B cell (primary cell): ENCODE data around the gene RNF213. TPM values are rescaled to one million over a fixed set of nuclear protein-coding genes. Genes with fewer than 3 reads are reported as not detected.

Experiments
- ATAC-seq: fragments of 200-7000 bp; cut with Tn5 transposase; one replicate; pipeline ENCODE4 v1.10.0; 2021; ENCODE audit warnings: low read depth, mild to moderate bottlenecking, moderate number of reproducible peaks, moderate library complexity
- CTCF ChIA-PET: fragments of 350-600 bp; sonication (Branson Sonifier 250); formaldehyde crosslinking; loops from one replicate; lab custom pipeline; 2021; ENCODE audit warnings: antibody characterized with exemption, inconsistent platforms; lab: Charles Lee
- POLR2A ChIA-PET: fragments of 350-600 bp; sonication (Branson Sonifier 250); formaldehyde crosslinking; loops from one replicate; lab custom pipeline; 2021; ENCODE audit warnings: antibody characterized with exemption; lab: Charles Lee
- DNase-seq: peaks from one replicate; pipeline ENCODE4 v3.0.0; 2013
- H2AFZ ChIP-seq: 2 replicates; pipeline ENCODE4 v1.6.1; 2012; ENCODE audit warnings: mild to moderate bottlenecking, low read depth, low read length; ENCODE audit not compliant: insufficient read depth, poor library complexity, severe bottlenecking
- H3K27ac ChIP-seq, 2 donors: 1 replicate in 1 of 2; 2 replicates in 1 of 2; pipeline ENCODE4 v1.5.1; 2012 to 2013; ENCODE audit warnings: low read length in 2 of 2, mild to moderate bottlenecking in 2 of 2, moderate library complexity in 1 of 2
- H3K27me3 ChIP-seq, 4 experiments: fragments of 200-600 bp in 1 of 4; sonication (generic) in 1 of 4; replicated peaks in 1 of 4; 1 replicate in 2 of 4; 2 replicates in 2 of 4; pipeline versions ENCODE4 v1.6.1 to v1.7.0; 2013 to 2016; ENCODE audit warnings: low read length in 3 of 4, mild to moderate bottlenecking in 2 of 4, mixed read lengths in 1 of 4, moderate library complexity in 1 of 4; ENCODE audit not compliant: insufficient read depth in 4 of 4, control insufficient read depth in 3 of 4; ENCODE audit errors: control extremely low read depth in 1 of 4
- H3K36me3 ChIP-seq, 2 experiments: replicated peaks in 1 of 2; 1 replicate in 1 of 2; 2 replicates in 1 of 2; pipeline versions ENCODE4 v1.6.1 to v1.7.1; 2013; ENCODE audit warnings: low read length in 1 of 2; ENCODE audit not compliant: insufficient read depth in 2 of 2, control insufficient read depth in 1 of 2; ENCODE audit errors: control extremely low read depth in 1 of 2, extremely low read depth in 1 of 2
- H3K4me1 ChIP-seq, 2 donors: fragments of 200-600 bp in 1 of 2; sonication (generic) in 1 of 2; 1 replicate in 1 of 2; 2 replicates in 1 of 2; pipeline versions ENCODE4 v1.5.1 to v1.6.1; 2013 to 2017; ENCODE audit warnings: low read length in 2 of 2; ENCODE audit not compliant: control insufficient read depth in 2 of 2, insufficient read depth in 2 of 2
- H3K4me2 ChIP-seq: replicated peaks from 2 replicates; pipeline ENCODE3; 2012; ENCODE audit warnings: mild to moderate bottlenecking, low read depth, low read length; ENCODE audit not compliant: poor library complexity, severe bottlenecking
- H3K4me3 ChIP-seq, 5 experiments: fragments of 200-600 bp in 1 of 5; sonication (generic) in 1 of 5; 1 replicate in 3 of 5; 2 replicates in 2 of 5; pipeline versions ENCODE4 v1.5.1 to v1.7.0; 2011 to 2016; ENCODE audit warnings: low read length in 4 of 5, mild to moderate bottlenecking in 4 of 5, low read depth in 2 of 5, control low read depth in 1 of 5, moderate library complexity in 1 of 5; ENCODE audit not compliant: insufficient read depth in 1 of 5; ENCODE audit errors: control extremely low read depth in 1 of 5, extremely low read depth in 1 of 5
- H3K79me2 ChIP-seq: fragments of 200-600 bp; sonication (generic); one replicate; pipeline ENCODE4 v1.6.0; 2016; ENCODE audit warnings: low read length; ENCODE audit not compliant: control insufficient read depth, insufficient read depth
- H3K9ac ChIP-seq: fragments of 200-600 bp; sonication (generic); 2 replicates; pipeline ENCODE4 v1.6.1; 2017; ENCODE audit warnings: mild to moderate bottlenecking, low read length, moderate library complexity
- H3K9me3 ChIP-seq, 3 donors: one replicate each; pipeline versions ENCODE4 v1.6.1 to v1.7.1; 2013; ENCODE audit warnings: low read length in 2 of 3; ENCODE audit not compliant: control insufficient read depth in 2 of 3, insufficient read depth in 1 of 3; ENCODE audit errors: control extremely low read depth in 1 of 3
- H4K20me1 ChIP-seq: 2 replicates; pipeline ENCODE4 v1.6.0; 2012; ENCODE audit warnings: mild to moderate bottlenecking, low read length; ENCODE audit not compliant: insufficient read depth, control insufficient read depth, poor library complexity, severe bottlenecking
- H3K27ac Mint-ChIP-seq: one replicate; pipeline ENCODE4 v1.8.0; 2021; ENCODE audit warnings: mixed read lengths
- H3K27me3 Mint-ChIP-seq: one replicate; pipeline ENCODE4 v1.8.0; 2021; ENCODE audit warnings: mixed read lengths
- H3K4me1 Mint-ChIP-seq: one replicate; pipeline ENCODE4 v1.8.0; 2021; ENCODE audit warnings: mixed read lengths
- H3K4me3 Mint-ChIP-seq: one replicate; pipeline ENCODE4 v1.8.0; 2021; ENCODE audit warnings: mixed read lengths
- H3K9me3 Mint-ChIP-seq: one replicate; pipeline ENCODE4 v1.8.0; 2022; ENCODE audit warnings: mixed read lengths; ENCODE audit not compliant: insufficient read depth
- EZH2 ChIP-seq: IDR thresholded peaks from 2 replicates; pipeline ENCODE4 v1.6.1; 2012; ENCODE audit warnings: borderline replicate concordance, low read depth, mild to moderate bottlenecking, moderate library complexity, low read length; ENCODE audit not compliant: insufficient read depth, poor library complexity, severe bottlenecking
- WGBS: methylation state at CpG from one replicate; pipeline ENCODE4 v1.1.5; 2013; ENCODE audit warnings: missing lambda C conversion rate; ENCODE audit not compliant: insufficient coverage; 5-methylcytosine and 5-hydroxymethylcytosine counted together
- intact Hi-C: fragments of 100-400 bp; cut with micrococcal nuclease; formaldehyde crosslinking; loops from one replicate; pipeline ENCODE4 v1.10.0; 2022
- polyA plus RNA-seq: library from polyadenylated mRNA; depleted of rRNA; stranded (reverse); fragments of >200 nt; gene quantifications from 2 replicates; pipeline ENCODE4 v1.2.3, GENCODE V29; 2012
- total RNA-seq, 2 donors: library from RNA; stranded (reverse); fragments of 120-200 nt in 1 of 2; gene quantifications; 1 replicate in 1 of 2; 2 replicates in 1 of 2; pipeline versions ENCODE4 v1.2.3 to v1.2.4, GENCODE V29; 2013 to 2022
- TF ChIP-seq, protein P1 (sequence below): fragments of 200-600 bp; IDR thresholded peaks from one replicate; pipeline ENCODE4 v1.8.0; 2022; ENCODE audit warnings: antibody characterized with exemption, mild to moderate bottlenecking

The RNF213 gene
- total and polyA plus RNA-seq, 2 donors (not counting 1 experiment from before 2014, with no cell fraction given), result 121 to 287 TPM

DNA sequence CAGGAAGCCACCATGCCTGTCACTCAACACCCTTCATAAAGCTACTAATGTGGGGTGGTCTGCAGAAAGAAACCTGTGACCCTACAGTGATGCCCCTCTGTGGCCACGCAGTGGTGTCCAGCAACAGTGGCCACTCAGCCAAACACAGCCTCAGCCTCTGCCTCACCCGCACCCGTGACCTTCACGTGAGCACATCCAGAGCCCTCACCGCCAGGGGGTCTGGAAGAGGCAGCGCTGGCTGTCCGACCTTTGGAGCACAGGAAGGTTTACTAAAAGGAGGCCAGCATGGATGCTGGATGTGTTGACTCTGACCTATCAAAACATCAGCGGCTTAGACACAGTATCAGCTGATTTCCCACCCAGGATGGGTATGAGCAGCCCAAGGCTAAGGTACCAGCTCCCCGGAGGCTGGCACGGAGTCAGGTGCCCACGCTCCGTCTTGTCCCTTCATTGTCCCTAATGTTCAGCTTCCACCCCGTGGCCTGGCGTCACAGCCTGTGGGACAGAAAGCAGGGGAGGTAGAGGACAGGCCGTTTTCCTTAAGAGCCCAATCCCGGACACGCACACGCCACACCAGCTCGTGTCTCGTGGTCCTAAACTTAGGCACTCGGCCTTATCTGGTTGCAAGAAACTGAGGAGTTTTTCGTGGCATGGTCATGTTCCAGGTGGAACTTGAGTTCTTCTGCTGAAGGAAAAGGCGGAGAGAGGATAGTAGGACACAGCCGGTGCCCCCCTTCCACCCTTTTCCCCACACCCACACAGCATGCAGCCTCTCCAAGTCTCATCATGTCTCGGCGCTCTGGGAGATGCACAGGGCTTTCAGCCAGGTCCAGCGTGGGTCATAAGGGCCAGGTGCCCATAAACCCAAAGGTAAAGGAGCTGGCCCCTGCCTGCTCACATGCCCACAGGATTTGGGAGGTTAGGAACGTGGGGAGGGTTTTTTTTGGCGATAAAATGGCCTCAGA is 104.6 kb downstream of the RNF213 start:
- H3K4me3 ChIP-seq, result no peak overlapping the region
- H3K9me3 Mint-ChIP-seq, result no peaks in the 10 kb centered on the region
- intact Hi-C loops, result no loop called here
- ATAC-seq (no peak), DNase-seq (no peak)
- H2AFZ ChIP-seq, result no peak overlapping the region
- peaks cover 0 to 15% (median 0%) of the 10 kb centered on the region in 3 donors for H3K9me3 ChIP-seq
- WGBS, result 98% methylated on average over 26 of the region's 29 CpGs
- POLR2A ChIA-PET, result no interaction called here
- H3K27me3 Mint-ChIP-seq, result no peaks in the 10 kb centered on the region
- no peaks in the 10 kb centered on the region for H3K27me3 ChIP-seq
- H4K20me1 ChIP-seq, result no peaks in the 10 kb centered on the region
- no peaks in the 10 kb centered on the region for H3K79me2 ChIP-seq
- CTCF ChIA-PET, result interaction anchor here (1.2 kb wide), 1 partner anchor 169 kb away, joined by 3 read pairs; no protein-coding TSS in a partner anchor
- peaks cover 7 to 91% of the 10 kb centered on the region in 2 experiments for H3K36me3 ChIP-seq
- H3K27ac ChIP-seq, result no peak overlapping the region
- H3K4me2 ChIP-seq, result no peak overlapping the region
- no peak overlapping the region for H3K9ac ChIP-seq
- no peaks in the 10 kb centered on the region for H3K4me1 ChIP-seq
- TF ChIP-seq, protein P1, sequence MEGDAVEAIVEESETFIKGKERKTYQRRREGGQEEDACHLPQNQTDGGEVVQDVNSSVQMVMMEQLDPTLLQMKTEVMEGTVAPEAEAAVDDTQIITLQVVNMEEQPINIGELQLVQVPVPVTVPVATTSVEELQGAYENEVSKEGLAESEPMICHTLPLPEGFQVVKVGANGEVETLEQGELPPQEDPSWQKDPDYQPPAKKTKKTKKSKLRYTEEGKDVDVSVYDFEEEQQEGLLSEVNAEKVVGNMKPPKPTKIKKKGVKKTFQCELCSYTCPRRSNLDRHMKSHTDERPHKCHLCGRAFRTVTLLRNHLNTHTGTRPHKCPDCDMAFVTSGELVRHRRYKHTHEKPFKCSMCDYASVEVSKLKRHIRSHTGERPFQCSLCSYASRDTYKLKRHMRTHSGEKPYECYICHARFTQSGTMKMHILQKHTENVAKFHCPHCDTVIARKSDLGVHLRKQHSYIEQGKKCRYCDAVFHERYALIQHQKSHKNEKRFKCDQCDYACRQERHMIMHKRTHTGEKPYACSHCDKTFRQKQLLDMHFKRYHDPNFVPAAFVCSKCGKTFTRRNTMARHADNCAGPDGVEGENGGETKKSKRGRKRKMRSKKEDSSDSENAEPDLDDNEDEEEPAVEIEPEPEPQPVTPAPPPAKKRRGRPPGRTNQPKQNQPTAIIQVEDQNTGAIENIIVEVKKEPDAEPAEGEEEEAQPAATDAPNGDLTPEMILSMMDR, result no peak
- no peak for TF ChIP-seq EZH2
- no peaks in the 10 kb centered on the region for H3K4me1 Mint-ChIP-seq
- no peak overlapping the region for H3K27ac Mint-ChIP-seq
- no peak overlapping the region for H3K4me3 Mint-ChIP-seq

DNA sequence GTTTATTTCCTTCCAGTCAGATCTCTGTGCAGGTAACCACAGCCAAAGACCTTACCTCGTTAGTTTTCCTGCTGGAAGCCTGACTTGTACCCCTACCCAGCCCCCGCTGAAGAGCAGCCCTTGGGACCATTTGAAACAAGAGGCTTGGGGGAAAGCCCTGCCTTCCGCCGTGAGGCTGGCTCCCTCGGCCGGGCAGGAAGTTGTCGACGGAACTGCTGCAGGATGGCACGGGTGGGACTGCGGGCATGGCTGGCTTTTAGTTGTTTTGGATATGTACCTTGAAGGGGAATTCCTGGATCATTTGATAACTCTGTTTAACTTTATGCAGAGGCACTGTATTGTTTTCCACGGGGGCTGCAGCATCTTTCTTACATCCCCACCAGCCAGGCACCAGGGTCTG is 105.3 kb downstream of the RNF213 start:
- Histone ChIP-seq H3K79me2 (no peaks in the 10 kb centered on the region), H3K4me1 (no peaks in the 10 kb centered on the region), H3K36me3 (peaks cover 4 to 90% of the 10 kb centered on the region in 2 experiments), H4K20me1 (no peaks in the 10 kb centered on the region), H3K27me3 (no peaks in the 10 kb centered on the region), H3K9me3 (peaks cover 0 to 8% (median 0%) of the 10 kb centered on the region in 3 donors), H3K9ac (no peak overlapping the region), H3K4me2 (no peak overlapping the region), H2AFZ (no peak overlapping the region), H3K4me3 (no peak overlapping the region), H3K27ac (no peak overlapping the region)
- no peak for TF ChIP-seq EZH2
- TF ChIP-seq, protein P1, result no peak
- H3K27me3 Mint-ChIP-seq, result no peaks in the 10 kb centered on the region
- ATAC-seq, result no peak
- H3K9me3 Mint-ChIP-seq, result no peaks in the 10 kb centered on the region
- H3K4me1 Mint-ChIP-seq, result no peaks in the 10 kb centered on the region
- no peak for DNase-seq
- CTCF ChIA-PET, result no interaction called here
- H3K4me3 Mint-ChIP-seq, result no peak overlapping the region
- POLR2A ChIA-PET, result no interaction called here
- no peak overlapping the region for H3K27ac Mint-ChIP-seq
- intact Hi-C loops, result no loop called here
- 100% methylated on average over 3 of the region's 11 CpGs for WGBS
